K562 (cell line): ENCODE results near the gene GGTLC2. TPM values are rescaled to one million over a fixed set of nuclear protein-coding genes. Genes with fewer than 3 reads are reported as not detected.
A peak's percentile ranks its signal among the peaks of the same experiment; 100 is the strongest.

Experiments
- ATAC-seq: fragments of 200-7000 bp; cut with Tn5 transposase; 3 replicates; pipeline ENCODE4 v1.9.1; 2020; ENCODE audit warnings: moderate library complexity
- BruUV-seq: library from RNA; stranded (reverse); fragments of 400-500 nt; replicated peaks from 2 replicates; lab custom pipeline; 2021; lab: Mats Ljungman, UMichigan
- CTCF ChIA-PET: fragments of 300-600 bp; formaldehyde crosslinking; extraction: SDS; loops from one replicate; lab custom pipeline; 2021; ENCODE audit warnings: low intra/inter-chr PET ratio; lab: Yijun Ruan, JAX
- POLR2A ChIA-PET: fragments of 300-600, 350-650 bp; sonication (Branson Sonifier 250); formaldehyde crosslinking; extraction: SDS; loops from one replicate; lab custom pipeline; 2021; ENCODE audit warnings: antibody characterized with exemption, inconsistent platforms; lab: Yijun Ruan, JAX
- DNase-seq, 4 experiments: peaks; one replicate each; pipeline versions ENCODE4 v3.0.0 to v3.0.0-alpha.2; 2011 to 2018; ENCODE audit warnings: low spot score in 3 of 4, mixed read lengths in 3 of 4; ENCODE audit errors: extremely low read depth in 1 of 4
- FAIRE-seq: peaks from 2 replicates; lab custom pipeline; 2011; peaks lifted over from hg19 to GRCh38; lab: Jason Lieb, UNC
- H2AFZ ChIP-seq: 2 replicates; pipeline ENCODE4 v1.6.0; 2011; ENCODE audit warnings: low read depth, low read length, control low read depth, inconsistent platforms
- H3K27ac ChIP-seq: fragments of 200-600 bp; 3 replicates; pipeline ENCODE4 v1.8.0; 2011; ENCODE audit warnings: low read depth, mild to moderate bottlenecking, control low read depth, inconsistent platforms, low read length, moderate library complexity, mixed read lengths; ENCODE audit errors: extremely low read depth
- H3K27me3 ChIP-seq, 2 experiments: fragments of 300-600 bp in 1 of 2; 2 replicates in 1 of 2; 3 replicates in 1 of 2; pipeline versions ENCODE4 v1.6.0 to v1.8.0; 2011; ENCODE audit warnings: inconsistent platforms in 2 of 2, low read length in 2 of 2, mild to moderate bottlenecking in 1 of 2, mixed read lengths in 1 of 2, moderate library complexity in 1 of 2; ENCODE audit not compliant: control insufficient read depth in 2 of 2, insufficient read depth in 2 of 2
- H3K36me3 ChIP-seq: fragments of 300-600 bp; 3 replicates; pipeline ENCODE4 v1.8.0; 2011; ENCODE audit warnings: mild to moderate bottlenecking, low read length, inconsistent platforms; ENCODE audit not compliant: control insufficient read depth, insufficient read depth
- H3K4me1 ChIP-seq, 2 experiments: fragments of 200-600 bp in 1 of 2; replicated peaks in 1 of 2; 2 replicates in 1 of 2; 3 replicates in 1 of 2; pipeline versions ENCODE4 v1.5.1 to v1.8.0; 2011; ENCODE audit warnings: inconsistent platforms in 2 of 2, low read length in 2 of 2, mild to moderate bottlenecking in 1 of 2, mixed read lengths in 1 of 2, moderate library complexity in 1 of 2; ENCODE audit not compliant: control insufficient read depth in 2 of 2, insufficient read depth in 2 of 2
- H3K4me2 ChIP-seq: 2 replicates; pipeline ENCODE4 v1.6.1; 2011; ENCODE audit warnings: low read length, control low read depth, inconsistent platforms, mixed read lengths; ENCODE audit not compliant: insufficient read depth
- H3K4me3 ChIP-seq: fragments of 200-600 bp; sonication (generic), shearing (Covaris generic); 2 replicates; pipeline ENCODE4 v1.5.1; 2016; ENCODE audit warnings: control low read depth, inconsistent platforms
- H3K79me2 ChIP-seq: fragments of 200-600 bp; 3 replicates; pipeline ENCODE4 v1.8.0; 2011; ENCODE audit warnings: low read length, inconsistent platforms; ENCODE audit not compliant: control insufficient read depth, insufficient read depth
- H3K9ac ChIP-seq, 2 experiments: 2 replicates each; pipeline versions ENCODE4 v1.6.0 to v1.6.1; 2011; ENCODE audit warnings: low read depth in 2 of 2, low read length in 2 of 2, control low read depth in 1 of 2, inconsistent platforms in 1 of 2, mild to moderate bottlenecking in 1 of 2, mixed read lengths in 1 of 2; ENCODE audit not compliant: insufficient read depth in 1 of 2
- H3K9me1 ChIP-seq: one replicate; pipeline ENCODE4 v1.6.0; 2011; ENCODE audit warnings: inconsistent platforms, mild to moderate bottlenecking, low read length, moderate library complexity; ENCODE audit not compliant: control insufficient read depth, insufficient read depth
- H3K9me3 ChIP-seq: replicated peaks from 2 replicates; pipeline ENCODE4 v1.5.1; 2011; ENCODE audit warnings: low read depth, low read length, inconsistent platforms; ENCODE audit not compliant: control insufficient read depth, insufficient read depth
- H4K20me1 ChIP-seq: replicated peaks from 2 replicates; pipeline ENCODE4 v1.6.1; 2011; ENCODE audit warnings: low read length, inconsistent platforms, mixed read lengths; ENCODE audit not compliant: control insufficient read depth, insufficient read depth
- KAT2B ChIP-seq: IDR thresholded peaks from one replicate; pipeline ENCODE4 v1.6.1; 2012; ENCODE audit warnings: low read depth, mild to moderate bottlenecking, control low read depth, inconsistent platforms, low read length, moderate library complexity
- MYNN ChIP-seq, 2 experiments: sonication (generic); formaldehyde crosslinking in 1 of 2; IDR thresholded peaks; 2 replicates each; pipeline versions ENCODE4 v1.5.0 to v1.6.1; 2016 to 2020; ENCODE audit warnings: antibody characterized with exemption in 1 of 2, missing genetic modification reagents in 1 of 2
- SIRT6 ChIP-seq: IDR thresholded peaks from one replicate; pipeline ENCODE4 v1.6.1; 2012; ENCODE audit warnings: low read depth, mild to moderate bottlenecking, control low read depth, inconsistent platforms, low read length, moderate library complexity
- ZKSCAN3 ChIP-seq: fragments of 250-450 bp; sonication (Bioruptor Pico); IDR thresholded peaks from 2 replicates; pipeline ENCODE4 v1.4.0; 2020
- ZNF184 ChIP-seq: sonication (generic); formaldehyde crosslinking; IDR thresholded peaks from 2 replicates; pipeline ENCODE4 v1.5.0; 2020; ENCODE audit warnings: missing genetic modification reagents
- WGBS: fragments of 100-300 bp; shearing (Covaris generic); methylation state at CpG from one replicate; pipeline ENCODE4 v1.1.6; 2016; ENCODE audit warnings: low coverage, mixed read lengths; ENCODE audit not compliant: insufficient coverage; ENCODE audit errors: missing lambda C conversion rate; 5-methylcytosine and 5-hydroxymethylcytosine counted together
- in situ Hi-C: fragments of 300-500 bp; cut with MboI; formaldehyde crosslinking; loops from 4 replicates; pipeline ENCODE4 v1.15.0; 2018; ENCODE audit warnings: inconsistent platforms, mixed read lengths
- intact Hi-C: fragments of 100-400 bp; cut with micrococcal nuclease; formaldehyde crosslinking; loops from 2 replicates; pipeline ENCODE4 v1.14.2; 2022
- polyA plus RNA-seq, 8 experiments: library from polyadenylated mRNA; depleted of rRNA in 4 of 8; stranded (reverse) in 5 of 8; unstranded in 3 of 8; fragments of >200 nt; fragmentation: Nextera tagmentation in 2 of 8; fragmentation: Illumina TruSeq in 1 of 8; extraction: Ambion mirVana in 2 of 8; extraction: Trizol in 1 of 8; gene quantifications; 2 replicates each; pipeline versions ENCODE4 v1.2.1 to v1.2.3, GENCODE V29; 2011 to 2014; ENCODE audit warnings: inconsistent platforms in 1 of 8, missing spikeins in 1 of 8
- total RNA-seq, 7 experiments: library from RNA; depleted of rRNA in 6 of 7; stranded (reverse); fragments of >200 nt in 6 of 7; fragmentation: Illumina TruSeq in 2 of 7; extraction: Trizol in 2 of 7; gene quantifications; 2 replicates each; pipeline versions ENCODE4 v1.2.1 to v1.2.3, GENCODE V29; 2011 to 2021; ENCODE audit warnings: low replicate concordance in 1 of 7
- TF ChIP-seq, protein P1 (sequence below): sonication (generic); formaldehyde crosslinking; IDR thresholded peaks from 2 replicates; pipeline ENCODE4 v1.8.1; 2023; ENCODE audit warnings: mild to moderate bottlenecking, missing genetic modification reagents

The GGTLC2 gene
- total and polyA plus RNA-seq, 9 of the 15 experiments (the other 6 are each of a cell fraction or from before 2014, with no cell fraction given): not detected

GRCh38 chr22:22673628-22674027, 29.2 kb downstream of the GGTLC2 start:
- BruUV-seq: no TSS peak
- Histone ChIP-seq H3K4me3 (no peak overlapping the region), H3K27ac (no peak overlapping the region), H3K9me3 (no peaks in the 10 kb centered on the region), H3K9ac (no peak overlapping the region), H3K4me1 (no peaks in the 10 kb centered on the region), H3K79me2 (no peaks in the 10 kb centered on the region), H3K4me2 (no peak overlapping the region), H4K20me1 (0 out of 2 replicates have a peak, but pooled peaks cover 6% of the 10 kb centered on the region), H3K36me3 (no peaks in the 10 kb centered on the region), H3K9me1 (no peaks in the 10 kb centered on the region), H3K27me3 (peaks cover 33 to 41% of the 10 kb centered on the region in 2 experiments), H2AFZ (no peak overlapping the region)
- TF ChIP-seq, protein P1, sequence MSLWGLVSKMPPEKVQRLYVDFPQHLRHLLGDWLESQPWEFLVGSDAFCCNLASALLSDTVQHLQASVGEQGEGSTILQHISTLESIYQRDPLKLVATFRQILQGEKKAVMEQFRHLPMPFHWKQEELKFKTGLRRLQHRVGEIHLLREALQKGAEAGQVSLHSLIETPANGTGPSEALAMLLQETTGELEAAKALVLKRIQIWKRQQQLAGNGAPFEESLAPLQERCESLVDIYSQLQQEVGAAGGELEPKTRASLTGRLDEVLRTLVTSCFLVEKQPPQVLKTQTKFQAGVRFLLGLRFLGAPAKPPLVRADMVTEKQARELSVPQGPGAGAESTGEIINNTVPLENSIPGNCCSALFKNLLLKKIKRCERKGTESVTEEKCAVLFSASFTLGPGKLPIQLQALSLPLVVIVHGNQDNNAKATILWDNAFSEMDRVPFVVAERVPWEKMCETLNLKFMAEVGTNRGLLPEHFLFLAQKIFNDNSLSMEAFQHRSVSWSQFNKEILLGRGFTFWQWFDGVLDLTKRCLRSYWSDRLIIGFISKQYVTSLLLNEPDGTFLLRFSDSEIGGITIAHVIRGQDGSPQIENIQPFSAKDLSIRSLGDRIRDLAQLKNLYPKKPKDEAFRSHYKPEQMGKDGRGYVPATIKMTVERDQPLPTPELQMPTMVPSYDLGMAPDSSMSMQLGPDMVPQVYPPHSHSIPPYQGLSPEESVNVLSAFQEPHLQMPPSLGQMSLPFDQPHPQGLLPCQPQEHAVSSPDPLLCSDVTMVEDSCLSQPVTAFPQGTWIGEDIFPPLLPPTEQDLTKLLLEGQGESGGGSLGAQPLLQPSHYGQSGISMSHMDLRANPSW (CRISPR knock-in tag): peak; percentile 29; the same call in 1 of the 2 replicates
- TF ChIP-seq ZNF184 (CRISPR knock-in tag): peak; percentile 58; the same call in 1 of the 2 replicates
- TF ChIP-seq MYNN (IDR thresholded peaks at IDR 0.05): no peak
- 0 out of 2 replicates have a peak, but pooled peaks have one; percentile 35 for TF ChIP-seq MYNN (CRISPR knock-in tag; IDR thresholded peaks at IDR 0.05)
- no peak for TF ChIP-seq ZKSCAN3 (CRISPR knock-in tag)
- TF ChIP-seq KAT2B: no peak
- no peak for TF ChIP-seq SIRT6
- no peak for FAIRE-seq
- intact Hi-C loops: loop anchor here (5.0 kb wide), 1 partner anchor 39 kb away; no protein-coding TSS in a partner anchor
- DNase-seq: no peak
- in situ Hi-C loops: no loop called here
- 1% methylated on average over 2 of the region's 2 CpGs for WGBS
- ChIA-PET POLR2A (interaction anchor here (0.6 to 5.6 kb wide), 13 partner anchors 8 to 223 kb away, joined by 3 to 39 read pairs (median 5); partner anchors contain the start of gene PRAME), CTCF (interaction anchor here (0.6 kb wide), 1 partner anchor 134 kb away, joined by 3 read pairs; no protein-coding TSS in a partner anchor)
- peak; percentile 23 for ATAC-seq
